ENCODE results near the gene BCL2.

Gene BCL2

DNA sequence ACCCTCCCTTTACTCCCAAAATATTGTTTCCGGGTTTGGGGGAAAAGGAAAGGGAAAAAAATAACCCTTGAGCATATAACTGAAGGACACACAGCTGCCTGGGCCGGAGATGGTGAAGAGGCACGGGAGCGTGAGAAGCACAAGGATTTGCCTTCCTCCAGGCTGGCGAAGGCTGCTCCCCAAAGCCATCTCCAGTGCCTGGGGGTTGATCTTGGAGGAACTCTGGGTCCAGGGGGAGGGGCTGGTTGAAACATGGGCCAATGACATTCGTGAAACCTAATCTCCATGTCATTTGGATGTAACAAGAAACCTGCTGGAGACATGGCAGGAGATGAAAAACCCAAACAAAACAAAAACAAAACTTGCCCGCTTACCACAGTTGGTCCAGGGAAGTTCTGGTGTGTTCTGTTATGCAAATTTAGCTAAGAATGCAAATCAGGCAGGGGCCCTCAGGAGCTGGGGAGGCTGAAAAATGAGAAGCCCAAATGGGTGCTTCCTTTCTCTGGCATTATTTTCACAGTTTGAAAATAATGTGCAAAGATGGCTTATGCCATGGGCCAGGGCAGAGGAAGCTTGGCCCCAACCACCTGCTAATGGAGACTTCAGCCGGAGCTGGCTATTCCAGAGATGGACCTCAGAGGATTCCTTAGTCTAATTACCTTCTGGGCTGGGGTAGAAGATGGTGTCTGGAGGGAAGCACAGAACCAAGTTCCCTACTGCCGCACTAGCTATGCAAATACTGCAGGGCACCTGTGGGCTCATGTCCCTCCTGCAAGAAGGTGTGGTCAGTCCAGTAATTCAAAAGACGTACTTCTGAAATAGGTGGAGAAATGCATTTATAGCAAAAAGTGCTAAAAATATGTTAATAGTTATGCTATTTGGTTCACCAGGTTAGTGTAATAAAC lies 180.9 kb downstream of the BCL2 start:
- no peak for DNase-seq (ENCODE audit: low read depth)

GRCh38 chr18:63137999-63138435 lies 181.6 kb downstream of the BCL2 start:
- no peak for DNase-seq (ENCODE audit: low read depth)

- DNase-seq (ENCODE audit: low read depth) = no peak
Observed at GRCh38 chr18:63135101-63135500, 184.5 kb downstream of the BCL2 start.

GRCh38 chr18:63132819-63133200 lies 186.8 kb downstream of the BCL2 start:
- DNase-seq (ENCODE audit: low read depth) = no peak

GRCh38 chr18:63131959-63132818 lies 187.4 kb downstream of the BCL2 start:
- DNase-seq (ENCODE audit: low read depth) = no peak

GRCh38 chr18:63131106-63131958 lies 188.2 kb downstream of the BCL2 start:
- DNase-seq (ENCODE audit: low read depth) = no peak

DNA sequence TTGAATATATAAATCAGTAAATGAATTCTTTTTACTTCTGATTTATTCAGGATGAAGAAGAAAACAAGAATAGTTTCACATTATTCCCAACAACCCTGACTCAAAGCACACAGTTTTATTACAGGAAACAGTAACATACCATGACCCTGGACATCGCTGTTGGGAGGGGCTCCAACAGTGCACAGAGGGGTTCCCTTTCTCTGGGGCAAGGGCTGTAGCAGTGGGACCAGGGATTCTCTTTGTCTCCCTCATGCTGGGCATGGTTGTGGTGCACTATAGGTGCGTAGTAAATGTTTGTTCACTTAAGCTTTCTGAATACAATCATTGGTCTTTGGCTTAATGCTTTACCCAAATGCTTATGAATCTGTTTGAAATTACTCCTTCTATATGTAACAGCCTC lies 189.4 kb downstream of the BCL2 start:
- no peak for DNase-seq (ENCODE audit: low read depth)

DNA sequence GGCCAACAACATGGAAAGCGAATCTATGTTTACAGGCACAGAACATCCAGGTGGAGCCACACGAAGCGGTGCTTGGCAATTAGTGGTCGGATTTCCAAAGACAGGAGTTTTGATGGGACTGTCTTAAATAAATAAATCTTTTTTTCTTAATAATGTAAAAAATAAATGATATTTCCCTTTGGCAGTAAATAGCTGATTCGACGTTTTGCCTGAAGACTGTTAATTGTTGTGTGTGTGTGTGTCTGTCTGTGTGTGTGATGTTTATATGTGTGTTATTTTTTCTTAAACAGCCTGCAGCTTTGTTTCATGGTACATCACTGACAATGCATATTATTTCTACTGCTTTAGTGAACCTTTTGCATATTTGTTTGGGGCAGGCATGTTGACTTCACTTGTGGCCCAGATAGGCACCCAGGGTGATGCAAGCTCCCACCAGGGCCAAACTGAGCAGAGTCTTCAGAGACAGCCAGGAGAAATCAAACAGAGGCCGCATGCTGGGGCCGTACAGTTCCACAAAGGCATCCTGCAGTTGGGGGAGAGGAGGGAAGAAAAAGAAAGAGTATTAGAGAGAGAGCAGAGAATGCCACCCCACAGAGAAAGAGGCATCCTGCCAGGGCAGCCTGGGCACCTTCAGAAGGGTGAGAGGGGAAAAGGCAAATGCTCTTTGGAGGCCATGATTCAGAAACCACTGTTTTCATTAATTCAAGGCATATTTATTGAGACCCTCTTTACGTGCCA lies 191.2 kb downstream of the BCL2 start:
- no peak for DNase-seq (ENCODE audit: low read depth)

DNA sequence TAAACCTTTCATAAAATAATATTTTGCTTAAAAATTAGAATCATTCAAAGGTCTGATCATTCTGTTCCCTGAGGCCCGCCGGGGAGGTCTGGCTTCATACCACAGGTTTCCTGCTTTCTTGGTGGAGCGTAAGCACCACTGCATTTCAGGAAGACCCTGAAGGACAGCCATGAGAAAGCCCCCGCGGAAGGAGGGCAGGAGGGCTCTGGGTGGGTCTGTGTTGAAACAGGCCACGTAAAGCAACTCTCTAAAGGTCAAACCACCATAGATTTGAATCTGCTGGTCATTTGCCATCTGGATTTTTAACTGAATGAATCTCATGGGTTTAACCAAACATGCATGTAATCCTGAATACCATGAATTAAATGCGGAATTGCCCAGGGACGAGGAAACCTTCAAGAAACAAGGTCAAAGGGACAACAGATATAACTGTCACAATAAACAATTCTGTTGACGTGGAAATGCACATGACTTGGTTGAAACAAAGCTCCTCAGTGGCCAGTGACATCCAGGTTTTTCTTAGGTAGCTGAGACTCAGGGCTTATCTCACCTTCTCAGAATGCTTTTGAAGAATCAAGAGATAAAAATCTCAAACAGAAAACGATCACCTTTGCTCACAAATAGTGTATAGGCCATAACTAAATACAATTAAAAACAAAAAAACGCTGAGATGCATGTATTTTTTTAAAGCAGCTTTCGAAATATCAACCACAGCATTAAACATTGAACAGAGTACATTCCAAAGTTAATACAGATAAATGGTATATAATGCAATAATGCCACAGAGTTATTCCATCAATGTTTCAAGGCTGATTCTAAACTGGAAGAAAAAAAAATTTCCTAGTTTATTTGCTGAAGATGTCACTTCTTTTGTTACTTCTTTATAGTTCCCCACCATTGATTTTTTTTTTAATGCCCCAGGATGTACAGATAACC lies 193.2 kb downstream of the BCL2 start:
- DNase-seq (ENCODE audit: low read depth) = no peak

DNA sequence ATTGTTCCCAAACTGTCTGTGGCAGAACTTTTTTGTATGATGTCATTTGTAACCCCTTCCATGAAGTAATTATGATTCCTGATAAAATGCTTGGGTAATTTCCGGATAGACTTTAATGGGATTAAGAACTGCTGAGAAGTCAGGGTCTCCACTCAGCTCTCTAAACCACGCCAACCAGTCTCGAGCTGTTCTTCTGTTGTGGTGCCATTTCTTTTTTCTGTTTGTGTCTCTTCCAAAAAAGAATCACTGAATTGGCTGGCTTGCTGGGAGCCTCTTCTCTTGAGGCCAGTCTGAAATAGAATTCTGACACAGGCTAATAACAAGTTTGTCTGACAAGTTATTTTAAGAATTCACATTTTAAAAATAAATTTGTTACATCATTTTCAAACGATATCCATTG lies 198.9 kb downstream of the BCL2 start:
- DNase-seq (ENCODE audit: low read depth) = no peak

GRCh38 chr18:63119647-63120046 lies 199.9 kb downstream of the BCL2 start:
- no peak for DNase-seq (ENCODE audit: low read depth)

- DNase-seq (ENCODE audit: low read depth) = no peak
Observed at GRCh38 chr18:63113899-63114565, 205.5 kb downstream of the BCL2 start.

GRCh38 chr18:63112706-63113105 lies 206.9 kb downstream of the BCL2 start:
- no peak for DNase-seq (ENCODE audit: low read depth)

DNA sequence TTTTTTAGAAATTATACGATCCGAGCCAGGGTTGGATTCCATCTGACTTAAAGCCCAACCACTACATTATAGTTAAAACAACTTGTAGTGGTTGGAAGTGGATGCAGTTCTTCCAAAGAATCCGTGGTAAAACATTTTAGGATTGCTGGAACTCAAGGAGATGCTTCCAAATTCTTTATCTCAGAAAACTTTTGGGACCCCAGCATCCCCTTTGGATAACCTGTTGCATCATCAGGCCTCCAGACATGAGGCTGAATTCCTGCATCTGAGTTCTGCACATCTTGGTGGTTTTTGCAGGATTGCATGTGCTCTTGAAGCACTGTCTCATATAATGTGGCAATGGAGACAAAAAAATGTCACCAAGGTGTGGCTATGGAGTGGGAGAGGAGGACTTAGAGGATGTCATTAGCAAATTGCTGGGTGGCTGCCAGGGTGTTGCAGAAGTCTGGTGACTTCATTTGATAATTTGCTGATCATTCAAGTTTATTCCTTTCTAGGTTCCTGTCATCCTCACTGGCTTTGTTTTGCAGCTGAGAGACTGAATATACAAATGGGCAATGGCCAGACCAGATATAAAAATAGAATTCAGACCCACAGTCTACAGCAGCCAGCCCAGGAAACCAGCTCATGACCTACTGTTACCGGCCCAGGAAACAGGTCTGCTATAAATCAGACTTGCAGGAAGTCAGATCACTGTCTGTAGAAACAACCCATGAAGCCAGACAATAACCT lies 207.7 kb downstream of the BCL2 start:
- no peak for DNase-seq (ENCODE audit: low read depth)

- no peak for DNase-seq (ENCODE audit: low read depth)
Observed at GRCh38 chr18:63109802-63110201, 209.8 kb downstream of the BCL2 start.

- DNase-seq (ENCODE audit: low read depth) = no peak
Observed at GRCh38 chr18:63109022-63109421, 210.5 kb downstream of the BCL2 start.

DNA sequence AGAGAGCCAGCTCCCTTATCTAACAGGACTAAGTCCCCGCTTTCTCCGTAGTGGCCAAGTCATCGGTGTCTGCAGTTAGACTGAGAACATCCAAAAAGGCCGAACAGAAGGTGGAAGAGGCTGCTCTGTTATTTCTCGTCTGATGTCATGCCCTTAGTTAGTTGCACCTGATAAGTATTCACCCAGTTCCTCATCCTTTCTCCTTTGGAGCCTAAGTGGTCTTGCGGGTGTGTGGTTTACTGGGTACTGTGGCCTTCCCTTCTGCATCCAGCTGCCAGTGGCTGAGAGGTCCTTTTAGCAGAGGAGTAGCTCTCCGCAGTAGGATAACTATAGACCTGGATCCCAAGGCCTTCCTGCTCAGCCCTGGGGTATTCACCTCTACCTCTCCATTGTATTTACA lies 211.6 kb downstream of the BCL2 start:
- DNase-seq (ENCODE audit: low read depth) = no peak

- no peak for DNase-seq (ENCODE audit: low read depth)
Observed at GRCh38 chr18:63107171-63107845, 212.3 kb downstream of the BCL2 start.
